AG09309 (cell line): ENCODE measurements around the gene WDR27.

Experiments used
- DNase-seq: peaks from one replicate; pipeline ENCODE4 v3.0.0-alpha.2; 2010; ENCODE audit warnings: low read depth
- H3K4me3 ChIP-seq: 2 replicates; pipeline ENCODE4 v1.5.1; 2011; ENCODE audit warnings: mild to moderate bottlenecking, low read depth, low read length, moderate library complexity; ENCODE audit not compliant: control insufficient read depth
- TF ChIP-seq, protein P1 (sequence below): IDR thresholded peaks from 2 replicates; pipeline ENCODE4 v1.5.1; 2011; ENCODE audit warnings: mild to moderate bottlenecking, low read depth, low read length, inconsistent platforms; ENCODE audit not compliant: insufficient read depth, control insufficient read depth; ENCODE audit errors: missing control alignments

Gene WDR27

GRCh38 chr6:169417101-169417500, 284.7 kb downstream of the WDR27 start:
- TF ChIP-seq, protein P1, sequence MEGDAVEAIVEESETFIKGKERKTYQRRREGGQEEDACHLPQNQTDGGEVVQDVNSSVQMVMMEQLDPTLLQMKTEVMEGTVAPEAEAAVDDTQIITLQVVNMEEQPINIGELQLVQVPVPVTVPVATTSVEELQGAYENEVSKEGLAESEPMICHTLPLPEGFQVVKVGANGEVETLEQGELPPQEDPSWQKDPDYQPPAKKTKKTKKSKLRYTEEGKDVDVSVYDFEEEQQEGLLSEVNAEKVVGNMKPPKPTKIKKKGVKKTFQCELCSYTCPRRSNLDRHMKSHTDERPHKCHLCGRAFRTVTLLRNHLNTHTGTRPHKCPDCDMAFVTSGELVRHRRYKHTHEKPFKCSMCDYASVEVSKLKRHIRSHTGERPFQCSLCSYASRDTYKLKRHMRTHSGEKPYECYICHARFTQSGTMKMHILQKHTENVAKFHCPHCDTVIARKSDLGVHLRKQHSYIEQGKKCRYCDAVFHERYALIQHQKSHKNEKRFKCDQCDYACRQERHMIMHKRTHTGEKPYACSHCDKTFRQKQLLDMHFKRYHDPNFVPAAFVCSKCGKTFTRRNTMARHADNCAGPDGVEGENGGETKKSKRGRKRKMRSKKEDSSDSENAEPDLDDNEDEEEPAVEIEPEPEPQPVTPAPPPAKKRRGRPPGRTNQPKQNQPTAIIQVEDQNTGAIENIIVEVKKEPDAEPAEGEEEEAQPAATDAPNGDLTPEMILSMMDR = no peak
- no peak overlapping the region for H3K4me3 ChIP-seq
- DNase-seq = no peak

DNA sequence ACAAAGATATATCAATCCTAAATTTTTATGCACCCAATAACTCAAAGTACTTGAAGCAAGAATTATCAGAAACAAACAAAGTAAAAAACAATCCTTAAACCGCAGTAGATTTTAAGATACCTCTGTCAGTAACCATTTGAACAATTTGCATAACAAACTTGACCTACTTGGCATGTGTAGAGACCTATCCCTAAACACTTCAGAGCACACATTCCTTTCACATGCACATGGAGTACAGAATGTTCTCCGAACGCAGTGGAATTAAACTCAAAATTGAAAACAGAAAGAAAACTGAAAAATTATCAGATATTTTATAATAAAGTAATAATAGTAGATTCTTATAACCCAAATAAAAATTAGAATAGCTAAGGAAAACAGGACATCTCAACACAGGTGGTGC, 285.6 kb downstream of the WDR27 start:
- TF ChIP-seq, protein P1 = no peak
- H3K4me3 ChIP-seq = no peak overlapping the region
- no peak for DNase-seq

DNA sequence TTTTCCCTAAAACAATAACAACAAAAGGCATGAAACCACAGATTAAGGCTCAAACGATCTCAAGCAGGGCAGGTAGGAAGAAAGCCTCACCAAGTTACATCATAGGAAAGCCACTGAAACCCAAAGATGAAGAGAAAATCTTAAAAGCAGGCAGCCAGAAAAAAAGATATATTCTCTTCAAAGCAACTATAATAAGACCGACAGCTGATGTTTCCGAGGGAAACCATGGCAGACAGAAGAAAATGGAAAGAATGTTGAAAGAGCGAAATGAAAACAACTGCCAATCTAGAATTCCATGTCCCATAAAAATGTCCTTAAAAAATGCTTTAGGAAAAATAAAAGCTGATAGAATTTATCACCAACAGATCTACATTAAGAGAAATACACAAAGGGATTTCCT, 286.6 kb downstream of the WDR27 start:
- TF ChIP-seq, protein P1 = no peak
- no peak overlapping the region for H3K4me3 ChIP-seq
- DNase-seq = no peak

DNA sequence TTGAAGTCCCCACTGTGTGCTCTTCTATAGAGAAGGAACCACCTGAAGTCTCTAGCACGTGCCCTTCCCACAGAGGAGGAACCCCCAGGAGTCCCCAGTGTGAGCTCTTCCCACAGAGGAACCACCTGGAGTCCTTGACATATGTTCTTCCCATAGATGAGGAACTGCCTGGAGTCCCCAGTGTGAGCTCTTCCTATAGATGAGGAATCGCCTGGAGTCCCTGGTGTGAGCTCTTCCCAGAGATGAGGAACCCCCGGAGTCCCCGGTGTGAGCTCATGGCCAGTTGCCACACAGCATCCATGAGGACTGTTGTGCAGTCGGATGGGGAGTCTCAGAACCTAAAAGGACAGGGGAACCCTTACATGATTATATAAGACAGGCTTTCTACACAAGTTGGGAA, 290.1 kb downstream of the WDR27 start:
- DNase-seq = no peak
- H3K4me3 ChIP-seq = no peak overlapping the region
- TF ChIP-seq, protein P1 = no peak

- TF ChIP-seq, protein P1 = no peak
- H3K4me3 ChIP-seq = no peak overlapping the region
These were observed 290.5 kb downstream of the WDR27 start for GRCh38 chr6:169411296-169411695.

DNA sequence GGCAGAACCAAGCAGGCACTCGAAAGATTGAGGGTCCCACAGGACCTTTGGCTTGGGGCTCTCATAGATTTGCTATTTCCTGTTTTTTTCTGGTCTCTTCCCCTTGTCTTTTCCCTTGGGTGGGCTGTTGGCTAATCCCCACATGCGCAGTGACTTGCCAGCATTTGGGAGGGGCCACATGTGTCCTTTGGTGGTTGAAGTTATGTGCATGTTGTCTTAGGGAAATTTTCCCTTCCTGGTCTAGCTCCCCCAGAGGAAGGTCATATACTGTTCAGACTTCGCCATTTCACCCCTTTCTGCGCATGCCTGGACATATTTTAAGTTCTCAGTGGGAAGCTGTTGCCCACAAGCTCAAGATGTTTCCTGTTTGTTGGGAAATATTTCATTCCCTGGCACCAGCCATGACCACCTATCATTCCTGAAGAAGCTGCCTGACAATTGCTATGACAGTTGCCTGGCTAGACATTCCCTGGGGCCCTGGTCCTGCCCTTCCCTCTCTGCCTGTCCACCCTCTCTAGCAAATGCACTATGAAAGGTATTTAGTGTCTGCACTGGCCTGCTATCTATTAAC, 292.0 kb downstream of the WDR27 start:
- TF ChIP-seq, protein P1 = no peak
- DNase-seq = no peak
- H3K4me3 ChIP-seq = no peak overlapping the region

More at GRCh38 chr6:169411296-169411695, 290.5 kb downstream of the WDR27 start:
- DNase-seq = no peak

DNA sequence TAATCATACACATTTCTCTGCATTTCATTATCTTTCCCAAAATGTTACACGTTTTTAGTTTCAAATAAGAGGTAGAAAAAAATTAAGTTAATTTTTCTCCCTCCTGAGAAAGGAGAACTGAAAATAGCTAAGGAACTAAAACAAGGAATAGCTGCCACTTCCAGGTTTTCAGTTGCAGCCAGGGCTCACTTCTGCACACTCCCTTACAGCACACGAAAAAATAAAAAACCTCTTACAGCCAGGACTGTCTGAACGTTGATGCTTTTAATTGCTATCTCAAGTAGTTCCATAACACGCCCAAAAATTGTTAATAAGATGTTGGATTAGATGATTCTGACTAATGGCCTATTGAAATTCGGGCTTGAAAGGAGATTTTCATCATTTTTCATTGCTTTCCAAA, 294.5 kb downstream of the WDR27 start:
- DNase-seq = no peak
- no peak overlapping the region for H3K4me3 ChIP-seq
- TF ChIP-seq, protein P1 = no peak
